Measurements from ENCODE around the gene RNF144B.
"Not testable (repeated sequence)": the region's sequence is repeated elsewhere in the genome, so short reads cannot be mapped to it uniquely, and the experiment has no call there.

RNF144B gene

GRCh38 chr6:18446771-18447170 lies 59.6 kb downstream of the RNF144B start:
- FAIRE-seq, result no peak

GRCh38 chr6:18447552-18447951 lies 60.4 kb downstream of the RNF144B start:
- no peak for FAIRE-seq

GRCh38 chr6:18451756-18452155 lies 64.6 kb downstream of the RNF144B start:
- FAIRE-seq, result no peak

GRCh38 chr6:18454446-18454845 lies 67.3 kb downstream of the RNF144B start:
- FAIRE-seq, result no peak

GRCh38 chr6:18457065-18457737 lies 70.1 kb downstream of the RNF144B start:
- FAIRE-seq, result no peak

GRCh38 chr6:18458086-18458485 lies 70.9 kb downstream of the RNF144B start:
- not testable (repeated sequence) for FAIRE-seq

GRCh38 chr6:18463429-18463828 lies 76.3 kb downstream of the RNF144B start:
- FAIRE-seq, result no peak

GRCh38 chr6:18464176-18464575 lies 77.0 kb downstream of the RNF144B start:
- no peak for FAIRE-seq

GRCh38 chr6:18465410-18466154 lies 78.4 kb downstream of the RNF144B start:
- no peak for FAIRE-seq

GRCh38 chr6:18467741-18468502 lies 80.8 kb downstream of the RNF144B start:
- no peak for FAIRE-seq

GRCh38 chr6:18468503-18468843 lies 81.3 kb downstream of the RNF144B start:
- FAIRE-seq, result no peak

GRCh38 chr6:18469536-18469935 lies 82.4 kb downstream of the RNF144B start:
- FAIRE-seq, result no peak

GRCh38 chr6:18471232-18471964 lies 84.2 kb downstream of the RNF144B start:
- no peak for FAIRE-seq

GRCh38 chr6:18472941-18473340 lies 85.8 kb downstream of the RNF144B start:
- no peak for FAIRE-seq

- FAIRE-seq, result no peak
These were observed 86.6 kb downstream of the RNF144B start for GRCh38 chr6:18473755-18474154.

- FAIRE-seq, result no peak
These were observed 90.3 kb downstream of the RNF144B start for GRCh38 chr6:18477301-18477941.

GRCh38 chr6:18478610-18479009 lies 91.5 kb downstream of the RNF144B start:
- no peak for FAIRE-seq

- FAIRE-seq, result no peak
These were observed 94.7 kb downstream of the RNF144B start for GRCh38 chr6:18481870-18482269.

GRCh38 chr6:18485660-18486435 lies 98.7 kb downstream of the RNF144B start:
- no peak for FAIRE-seq

GRCh38 chr6:18488004-18488403 lies 100.9 kb downstream of the RNF144B start:
- FAIRE-seq, result no peak

- FAIRE-seq, result no peak
These were observed 101.5 kb downstream of the RNF144B start for GRCh38 chr6:18488526-18489270.

All from TTC549 (cell line).